Spleen (tissue), 11 donors: ENCODE data around the gene NUDT14. TPM values are rescaled to one million over a fixed set of nuclear protein-coding genes. Genes with fewer than 3 reads are reported as not detected.

ENCODE experiments used
- DNase-seq: peaks from one replicate; pipeline ENCODE4 v3.0.0-alpha.2; 2020
- H3K27ac ChIP-seq, 8 donors: fragments of 200-600 bp; sonication (generic) in 7 of 8; 1 replicate in 4 of 8; 2 replicates in 4 of 8; pipeline versions ENCODE4 v1.5.0 to v1.8.0; 2016 to 2021; ENCODE audit warnings: inconsistent platforms in 4 of 8, mild to moderate bottlenecking in 4 of 8, moderate library complexity in 1 of 8
- H3K27me3 ChIP-seq, 7 donors: fragments of 200-600 bp; sonication (generic) in 6 of 7; replicated peaks in 1 of 7; 1 replicate in 4 of 7; 2 replicates in 3 of 7; pipeline versions ENCODE4 v1.5.0 to v1.8.0; 2016 to 2021; ENCODE audit warnings: inconsistent platforms in 3 of 7, mild to moderate bottlenecking in 1 of 7
- H3K36me3 ChIP-seq, 6 donors: fragments of 200-600 bp; sonication (generic) in 5 of 6; 1 replicate in 4 of 6; 2 replicates in 2 of 6; pipeline versions ENCODE4 v1.5.0 to v1.8.0; 2016 to 2021; ENCODE audit warnings: inconsistent platforms in 2 of 6
- H3K4me1 ChIP-seq, 6 donors: fragments of 200-600 bp; sonication (generic) in 5 of 6; 1 replicate in 3 of 6; 2 replicates in 3 of 6; pipeline versions ENCODE4 v1.5.0 to v1.8.0; 2016 to 2021; ENCODE audit warnings: inconsistent platforms in 3 of 6
- H3K4me3 ChIP-seq, 8 donors: fragments of 200-600 bp; sonication (generic) in 7 of 8; 1 replicate in 4 of 8; 2 replicates in 4 of 8; pipeline versions ENCODE4 v1.5.0 to v1.8.0; 2016 to 2021; ENCODE audit warnings: inconsistent platforms in 4 of 8, mild to moderate bottlenecking in 4 of 8, moderate library complexity in 2 of 8
- H3K9me3 ChIP-seq, 8 donors: fragments of 200-600 bp; sonication (generic) in 7 of 8; 1 replicate in 4 of 8; 2 replicates in 4 of 8; pipeline versions ENCODE4 v1.5.0 to v1.8.0; 2016 to 2021; ENCODE audit warnings: inconsistent platforms in 4 of 8
- POLR2A ChIP-seq, 3 donors: fragments of 450-650 bp; IDR thresholded peaks; one replicate each; pipeline ENCODE4 v1.5.1; 2017; ENCODE audit warnings: antibody characterized with exemption in 3 of 3, mild to moderate bottlenecking in 1 of 3
- POLR2AphosphoS5 ChIP-seq, 3 donors: sonication (generic); formaldehyde crosslinking; IDR thresholded peaks; one replicate each; pipeline ENCODE4 v1.5.1; 2017; ENCODE audit warnings: antibody characterized with exemption in 3 of 3
- WGBS, 5 donors: extraction: QIAGEN DNeasy Blood & Tissue Kit in 3 of 5; methylation state at CpG; one replicate each; pipeline versions ENCODE4 v1.1.5 to v1.1.7; 2013 to 2018; 5-methylcytosine and 5-hydroxymethylcytosine counted together
- intact Hi-C: fragments of 100-400 bp; cut with DNase I; formaldehyde crosslinking; loops from one replicate; pipeline ENCODE4 v1.15.0; 2023; ENCODE audit warnings: low total_unique reads
- polyA plus RNA-seq, 3 donors: library from polyadenylated mRNA; stranded (reverse); fragments of 200-250 nt; gene quantifications; one replicate each; pipeline ENCODE4 v1.2.1, GENCODE V29; 2013
- total RNA-seq, 7 donors: library from RNA; depleted of rRNA in 3 of 7; stranded (reverse); fragments of >200 nt in 3 of 7; fragmentation: NEBNext Ultra II Directional in 4 of 7; extraction: Animal tissue kit (Norgen Biotek cat#: 25700) in 4 of 7; gene quantifications; one replicate each; pipeline versions ENCODE4 v1.1.0 to v1.2.1, GENCODE V29; 2016 to 2021
- TF ChIP-seq, protein P1 (sequence below), 11 experiments: fragments of 200-600 bp in 7 of 11; fragments of 450-650 bp in 4 of 11; sonication (generic) in 4 of 11; IDR thresholded peaks in 8 of 11; conservative IDR thresholded peaks in 3 of 11; 1 replicate in 7 of 11; 2 replicates in 4 of 11; pipeline versions ENCODE4 v1.4.0 to v1.8.0; 2016 to 2021; ENCODE audit warnings: antibody characterized with exemption in 11 of 11, inconsistent platforms in 4 of 11, mild to moderate bottlenecking in 1 of 11
- donor health status: healthy with polysubstance abuse.
- donor health status: DM: no; HTN: no; CAD: no; lungs with moderate emphysema.
- donor health status: DM: no; HTN: no; CAD: no.
- donor health status: Bipolar disorder and iron deficiency.
- donor health status: healthy.
- donor health status: DM: no; HTN: no; CAD: no.
- donor health status: DM: yes; HTN: yes; CAD: no.

Gene NUDT14
- total and polyA plus RNA-seq, 10 donors = 10.1 to 31.1 (median 21.5) TPM

DNA sequence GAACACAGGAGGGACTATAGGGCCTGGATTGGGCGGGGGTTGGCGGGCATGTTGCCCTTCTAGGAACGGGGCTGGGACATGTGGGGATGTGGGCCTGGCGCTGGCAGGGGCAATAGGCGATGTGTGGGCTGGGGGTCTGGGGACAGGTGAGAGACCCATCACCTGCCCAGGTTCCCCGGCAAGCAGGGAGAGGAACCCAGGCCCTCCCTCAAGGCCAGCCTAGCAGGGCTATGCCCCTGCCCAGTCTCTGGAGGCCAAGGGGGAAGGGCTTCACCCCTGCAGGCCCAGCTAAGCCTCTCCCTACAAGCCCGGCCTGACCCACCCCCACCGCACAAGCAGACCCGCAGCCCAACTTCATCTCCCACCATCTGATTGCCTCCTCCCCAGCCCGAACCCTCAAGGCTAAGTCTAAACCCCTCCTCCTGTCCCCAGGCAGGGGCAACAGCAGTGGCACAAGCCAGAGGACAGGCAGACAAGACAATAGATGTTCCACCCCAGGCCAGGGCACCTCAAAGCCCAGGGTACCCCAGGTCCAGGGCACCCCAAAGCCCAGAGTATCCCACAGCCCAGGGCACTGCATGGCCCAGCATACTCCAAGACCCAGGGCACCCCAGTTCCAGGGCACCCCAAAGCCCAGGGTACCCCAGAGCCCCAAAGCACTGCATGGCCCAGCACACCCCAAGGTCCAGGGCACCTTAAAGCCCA lies 19.0 kb downstream of the NUDT14 start:
- 78 to 89% (median 83%) methylated on average over 9 to 10 of the region's 10 CpGs; no CpG with 5 or more reads in 1 of the 5 donors for WGBS, 5 donors
- Histone ChIP-seq H3K4me1 (peaks cover 0 to 12% (median 3%) of the 10 kb centered on the region in 6 donors), H3K36me3 (no peaks in the 10 kb centered on the region), H3K27me3 (peaks cover 0 to 34% (median 8%) of the 10 kb centered on the region in 7 donors), H3K4me3 (no peak overlapping the region), H3K27ac (no peak overlapping the region), H3K9me3 (no peaks in the 10 kb centered on the region)
- TF ChIP-seq POLR2A (IDR thresholded peaks at IDR 0.05) (no peak), POLR2AphosphoS5 (IDR thresholded peaks at IDR 0.05) (no peak)
- TF ChIP-seq, protein P1, sequence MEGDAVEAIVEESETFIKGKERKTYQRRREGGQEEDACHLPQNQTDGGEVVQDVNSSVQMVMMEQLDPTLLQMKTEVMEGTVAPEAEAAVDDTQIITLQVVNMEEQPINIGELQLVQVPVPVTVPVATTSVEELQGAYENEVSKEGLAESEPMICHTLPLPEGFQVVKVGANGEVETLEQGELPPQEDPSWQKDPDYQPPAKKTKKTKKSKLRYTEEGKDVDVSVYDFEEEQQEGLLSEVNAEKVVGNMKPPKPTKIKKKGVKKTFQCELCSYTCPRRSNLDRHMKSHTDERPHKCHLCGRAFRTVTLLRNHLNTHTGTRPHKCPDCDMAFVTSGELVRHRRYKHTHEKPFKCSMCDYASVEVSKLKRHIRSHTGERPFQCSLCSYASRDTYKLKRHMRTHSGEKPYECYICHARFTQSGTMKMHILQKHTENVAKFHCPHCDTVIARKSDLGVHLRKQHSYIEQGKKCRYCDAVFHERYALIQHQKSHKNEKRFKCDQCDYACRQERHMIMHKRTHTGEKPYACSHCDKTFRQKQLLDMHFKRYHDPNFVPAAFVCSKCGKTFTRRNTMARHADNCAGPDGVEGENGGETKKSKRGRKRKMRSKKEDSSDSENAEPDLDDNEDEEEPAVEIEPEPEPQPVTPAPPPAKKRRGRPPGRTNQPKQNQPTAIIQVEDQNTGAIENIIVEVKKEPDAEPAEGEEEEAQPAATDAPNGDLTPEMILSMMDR (IDR thresholded peaks at IDR 0.05 in 8 of 11, conservative IDR thresholded peaks at IDR 0.05 in 3 of 11) = no peak
- intact Hi-C loops = no loop called here
- DNase-seq = no peak

- H3K27ac ChIP-seq = no peak overlapping the region
- TF ChIP-seq POLR2A (IDR thresholded peaks at IDR 0.05) (no peak), POLR2AphosphoS5 (IDR thresholded peaks at IDR 0.05) (no peak)
- TF ChIP-seq, protein P1 (IDR thresholded peaks at IDR 0.05 in 8 of 11, conservative IDR thresholded peaks at IDR 0.05 in 3 of 11) = no peak
- intact Hi-C loops = no loop called here
- peaks cover 0 to 26% (median 3%) of the 10 kb centered on the region in 7 donors for H3K27me3 ChIP-seq
- no peaks in the 10 kb centered on the region for H3K9me3 ChIP-seq
- H3K4me3 ChIP-seq = no peak overlapping the region
- no peak for DNase-seq
- 72 to 88% (median 81%) methylated on average over 9 to 15 of the region's 15 CpGs for WGBS, 5 donors
- H3K36me3 ChIP-seq = no peaks in the 10 kb centered on the region
- H3K4me1 ChIP-seq = peaks cover 0 to 6% (median 0%) of the 10 kb centered on the region in 6 donors
Measured at GRCh38 chr14:105161309-105161708, 19.8 kb downstream of the NUDT14 start.

DNA sequence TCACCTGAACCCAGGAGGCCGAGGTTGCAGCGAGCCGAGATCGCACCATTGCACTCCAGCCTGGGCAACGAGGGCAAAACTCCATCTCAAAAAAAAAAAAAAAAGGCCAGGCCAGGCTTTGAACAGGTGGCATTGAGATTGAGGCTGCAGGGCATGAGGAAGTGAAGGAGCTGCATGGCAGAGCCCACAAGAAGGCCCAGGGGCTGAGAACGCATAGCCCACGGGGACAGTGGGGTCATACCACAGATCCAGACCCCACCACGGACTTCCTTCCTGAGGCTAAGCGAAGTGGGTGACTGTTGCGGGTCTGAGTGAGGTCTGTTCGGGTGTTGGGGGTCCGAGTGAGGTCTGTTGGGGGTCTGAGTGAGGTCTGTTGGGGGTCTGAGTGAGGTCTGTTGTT lies 20.3 kb downstream of the NUDT14 start:
- Histone ChIP-seq H3K4me1 (peaks cover 0 to 6% (median 0%) of the 10 kb centered on the region in 6 donors), H3K27ac (no peak overlapping the region), H3K4me3 (no peak overlapping the region), H3K27me3 (peaks cover 0 to 21% (median under 1%) of the 10 kb centered on the region in 7 donors), H3K9me3 (no peaks in the 10 kb centered on the region), H3K36me3 (no peaks in the 10 kb centered on the region)
- TF ChIP-seq POLR2A (IDR thresholded peaks at IDR 0.05) (no peak), POLR2AphosphoS5 (IDR thresholded peaks at IDR 0.05) (no peak)
- TF ChIP-seq, protein P1 (IDR thresholded peaks at IDR 0.05 in 8 of 11, conservative IDR thresholded peaks at IDR 0.05 in 3 of 11) = no peak
- intact Hi-C loops = no loop called here
- WGBS, 5 donors = 40 to 52% (median 48%) methylated on average over 12 of the region's 12 CpGs
- DNase-seq = no peak

DNA sequence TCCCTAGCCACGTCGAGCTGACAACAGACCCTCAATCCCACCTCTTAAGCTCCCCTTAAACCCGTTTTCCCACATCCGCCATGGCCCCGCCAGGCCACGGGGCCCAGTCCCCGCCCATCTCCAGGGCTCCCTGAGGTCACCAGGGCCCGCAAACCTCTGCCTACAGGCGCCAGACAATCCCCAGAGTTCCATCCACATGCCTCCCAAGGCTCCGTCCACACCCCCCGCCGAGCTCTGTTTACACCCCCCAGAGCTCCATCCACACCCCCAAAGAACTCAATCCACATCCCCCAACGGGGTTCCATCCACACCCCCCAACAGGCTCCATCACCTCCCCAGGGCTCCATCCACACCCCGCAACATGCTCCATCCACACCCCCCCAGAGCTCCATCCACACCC lies 21.8 kb downstream of the NUDT14 start:
- H3K9me3 ChIP-seq = no peaks in the 10 kb centered on the region
- no peak overlapping the region for H3K4me3 ChIP-seq
- intact Hi-C loops = no loop called here
- H3K4me1 ChIP-seq = peaks cover 0 to 3% (median 0%) of the 10 kb centered on the region in 6 donors
- H3K27ac ChIP-seq = no peak overlapping the region
- WGBS, 5 donors = 84 to 96% (median 87%) methylated on average over 14 of the region's 14 CpGs
- no peaks in the 10 kb centered on the region for H3K36me3 ChIP-seq
- no peak for DNase-seq
- peaks cover 0 to 15% (median 0%) of the 10 kb centered on the region in 7 donors for H3K27me3 ChIP-seq
- TF ChIP-seq POLR2A (IDR thresholded peaks at IDR 0.05) = no peak
- TF ChIP-seq POLR2AphosphoS5 (IDR thresholded peaks at IDR 0.05) = no peak
- TF ChIP-seq, protein P1 (IDR thresholded peaks at IDR 0.05 in 8 of 11, conservative IDR thresholded peaks at IDR 0.05 in 3 of 11) = no peak
